Prostate gland (tissue), 2 donors: ENCODE data around the gene TNFAIP1. TPM values are rescaled to one million over a fixed set of nuclear protein-coding genes. Genes with fewer than 3 reads are reported as not detected.

Experiments used
- DNase-seq: peaks from one replicate; pipeline ENCODE4 v3.0.0-alpha.2; 2019; ENCODE audit warnings: low spot score
- H3K27ac ChIP-seq, 2 donors: fragments of 200-600 bp; sonication (generic); 2 replicates each; pipeline ENCODE4 v1.5.1; 2017 to 2019
- H3K27me3 ChIP-seq: fragments of 200-600 bp; sonication (generic); replicated peaks from 2 replicates; pipeline ENCODE4 v1.5.1; 2019; ENCODE audit not compliant: insufficient read depth
- H3K36me3 ChIP-seq, 2 donors: fragments of 200-600 bp; sonication (generic); 1 replicate in 1 of 2; 2 replicates in 1 of 2; pipeline versions ENCODE4 v1.5.1 to v1.8.1; 2017 to 2019
- H3K4me1 ChIP-seq: fragments of 200-600 bp; sonication (generic); replicated peaks from 2 replicates; pipeline ENCODE4 v1.5.1; 2019
- H3K4me3 ChIP-seq, 2 donors: fragments of 200-600 bp; sonication (generic); 2 replicates each; pipeline ENCODE4 v1.5.1; 2017 to 2019
- H3K9me3 ChIP-seq: fragments of 200-600 bp; sonication (generic); 2 replicates; pipeline ENCODE4 v1.5.1; 2017
- POLR2A ChIP-seq: fragments of 450-650 bp; IDR thresholded peaks from one replicate; pipeline ENCODE4 v1.6.1; 2016; ENCODE audit warnings: antibody characterized with exemption, mild to moderate bottlenecking
- POLR2AphosphoS5 ChIP-seq: sonication (generic); formaldehyde crosslinking; IDR thresholded peaks from one replicate; pipeline ENCODE4 v1.6.1; 2017; ENCODE audit warnings: antibody characterized with exemption
- WGBS: methylation state at CpG from one replicate; pipeline ENCODE4 v1.1.5; 2018; 5-methylcytosine and 5-hydroxymethylcytosine counted together
- intact Hi-C: fragments of 100-400 bp; cut with DNase I; formaldehyde crosslinking; loops from one replicate; pipeline ENCODE4 v1.14.2; 2022
- total RNA-seq, 2 donors: library from RNA; depleted of rRNA; stranded (reverse); fragments of >200 nt; gene quantifications; one replicate each; pipeline ENCODE4 v1.1.0, GENCODE V29; 2016
- TF ChIP-seq, protein P1 (sequence below), 4 experiments: fragments of 200-600 bp in 2 of 4; fragments of 450-650 bp in 2 of 4; sonication (generic) in 2 of 4; IDR thresholded peaks; 1 replicate in 3 of 4; 2 replicates in 1 of 4; pipeline ENCODE4 v1.5.1; 2016 to 2019; ENCODE audit warnings: antibody characterized with exemption in 4 of 4, mild to moderate bottlenecking in 2 of 4, moderate library complexity in 2 of 4

Gene TNFAIP1
- total RNA-seq, 2 donors from 2014 or later: 32.2 to 63.1 TPM

DNA sequence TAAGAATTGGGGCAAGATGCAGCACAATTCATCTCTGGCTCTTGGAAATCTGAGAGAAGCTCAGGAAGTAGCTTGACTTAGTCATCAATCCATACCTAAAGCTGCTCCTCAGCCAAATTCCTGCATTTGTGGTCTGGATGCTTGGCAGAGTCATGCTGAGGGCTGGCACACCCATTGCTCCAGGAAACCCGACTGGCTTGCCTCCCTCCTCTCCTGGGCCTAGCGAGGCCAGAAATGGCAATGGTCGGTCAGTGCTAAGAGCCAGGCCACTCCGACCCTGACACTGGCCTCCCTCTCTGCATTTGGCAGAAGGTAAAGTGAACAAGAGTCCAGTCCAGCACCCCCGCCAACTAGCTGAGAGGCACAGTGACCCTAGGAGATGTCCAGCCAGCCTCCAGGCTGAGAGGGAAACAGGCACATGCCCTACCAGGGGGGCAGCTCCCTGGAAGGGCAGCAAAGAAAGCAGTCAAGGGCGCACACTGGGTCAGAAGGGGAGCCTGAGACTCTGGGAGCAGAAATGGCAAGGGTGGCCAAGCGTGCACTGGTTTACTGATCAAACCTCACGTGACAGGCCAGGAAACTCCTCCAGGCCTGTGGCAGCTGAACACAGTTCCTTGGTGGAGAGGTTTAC lies 11.8 kb downstream of the TNFAIP1 start:
- Histone ChIP-seq H3K27ac (peak overlapping the region in 1 of 2 donors; percentile 18), H3K36me3 (peaks cover 6 to 11% of the 10 kb centered on the region in 2 donors), H3K27me3 (no peaks in the 10 kb centered on the region), H3K4me3 (no peak overlapping the region), H3K9me3 (no peaks in the 10 kb centered on the region), H3K4me1 (no peaks in the 10 kb centered on the region)
- WGBS: 81% methylated on average over 8 of the region's 8 CpGs
- intact Hi-C loops: no loop called here
- DNase-seq: no peak
- TF ChIP-seq POLR2AphosphoS5 (no peak), POLR2A (no peak)
- TF ChIP-seq, protein P1, sequence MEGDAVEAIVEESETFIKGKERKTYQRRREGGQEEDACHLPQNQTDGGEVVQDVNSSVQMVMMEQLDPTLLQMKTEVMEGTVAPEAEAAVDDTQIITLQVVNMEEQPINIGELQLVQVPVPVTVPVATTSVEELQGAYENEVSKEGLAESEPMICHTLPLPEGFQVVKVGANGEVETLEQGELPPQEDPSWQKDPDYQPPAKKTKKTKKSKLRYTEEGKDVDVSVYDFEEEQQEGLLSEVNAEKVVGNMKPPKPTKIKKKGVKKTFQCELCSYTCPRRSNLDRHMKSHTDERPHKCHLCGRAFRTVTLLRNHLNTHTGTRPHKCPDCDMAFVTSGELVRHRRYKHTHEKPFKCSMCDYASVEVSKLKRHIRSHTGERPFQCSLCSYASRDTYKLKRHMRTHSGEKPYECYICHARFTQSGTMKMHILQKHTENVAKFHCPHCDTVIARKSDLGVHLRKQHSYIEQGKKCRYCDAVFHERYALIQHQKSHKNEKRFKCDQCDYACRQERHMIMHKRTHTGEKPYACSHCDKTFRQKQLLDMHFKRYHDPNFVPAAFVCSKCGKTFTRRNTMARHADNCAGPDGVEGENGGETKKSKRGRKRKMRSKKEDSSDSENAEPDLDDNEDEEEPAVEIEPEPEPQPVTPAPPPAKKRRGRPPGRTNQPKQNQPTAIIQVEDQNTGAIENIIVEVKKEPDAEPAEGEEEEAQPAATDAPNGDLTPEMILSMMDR (IDR thresholded peaks at IDR 0.05): no peak

DNA sequence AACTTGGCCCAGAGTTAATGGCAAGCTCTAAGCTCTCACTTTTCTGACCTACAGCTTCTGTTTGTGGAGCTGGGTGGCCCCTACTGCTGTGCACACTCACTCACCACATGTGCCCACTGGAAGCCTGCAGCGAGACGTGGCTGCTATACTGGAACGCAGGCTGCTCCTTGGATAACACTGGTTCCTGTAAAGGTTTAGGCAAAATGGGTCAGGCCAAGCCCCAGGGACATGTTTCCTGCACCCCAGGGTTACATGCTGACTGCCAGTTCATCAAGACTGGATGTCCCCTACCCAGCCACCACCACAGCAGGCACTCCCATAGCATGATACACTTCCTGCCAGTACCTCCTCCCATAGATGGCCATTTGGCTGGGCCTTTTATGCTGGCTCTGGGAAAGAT lies 13.4 kb downstream of the TNFAIP1 start:
- Histone ChIP-seq H3K36me3 (peaks cover 6 to 22% of the 10 kb centered on the region in 2 donors), H3K4me3 (no peak overlapping the region), H3K9me3 (no peaks in the 10 kb centered on the region), H3K4me1 (no peaks in the 10 kb centered on the region), H3K27ac (no peak overlapping the region), H3K27me3 (no peaks in the 10 kb centered on the region)
- DNase-seq: no peak
- 61% methylated on average over 3 of the region's 3 CpGs for WGBS
- TF ChIP-seq POLR2AphosphoS5 (no peak), POLR2A (no peak)
- TF ChIP-seq, protein P1 (IDR thresholded peaks at IDR 0.05): no peak
- intact Hi-C loops: no loop called here

DNA sequence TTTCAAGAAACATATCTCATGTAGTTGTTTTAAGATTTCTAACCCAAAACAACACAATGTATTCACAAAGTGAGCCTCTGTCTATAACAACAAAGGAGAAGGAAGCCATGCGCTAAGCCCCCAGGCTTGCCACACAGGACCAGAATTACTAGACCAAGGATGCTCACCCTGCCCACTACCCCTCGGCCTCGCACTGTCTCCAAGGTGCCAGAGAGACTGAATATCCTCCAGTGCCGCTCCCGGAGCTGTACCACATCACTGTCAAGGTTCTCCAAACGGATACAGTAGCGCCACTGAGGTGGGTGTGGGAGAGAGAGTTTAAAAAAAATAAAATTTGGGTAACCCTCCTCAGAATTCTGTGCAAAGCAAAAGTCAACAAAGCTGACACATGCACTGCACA lies 14.7 kb downstream of the TNFAIP1 start:
- TF ChIP-seq POLR2AphosphoS5 (no peak), POLR2A (no peak)
- TF ChIP-seq, protein P1 (IDR thresholded peaks at IDR 0.05): no peak
- intact Hi-C loops: loop anchor here (10.0 kb wide), 1 partner anchor 455 kb away; the partner anchor contains the start of gene LYRM9
- Histone ChIP-seq H3K36me3 (peaks cover 6 to 26% of the 10 kb centered on the region in 2 donors), H3K4me3 (no peak overlapping the region), H3K27ac (no peak overlapping the region), H3K27me3 (no peaks in the 10 kb centered on the region), H3K4me1 (no peaks in the 10 kb centered on the region), H3K9me3 (no peaks in the 10 kb centered on the region)
- no peak for DNase-seq
- WGBS: 92% methylated on average over 7 of the region's 7 CpGs

DNA sequence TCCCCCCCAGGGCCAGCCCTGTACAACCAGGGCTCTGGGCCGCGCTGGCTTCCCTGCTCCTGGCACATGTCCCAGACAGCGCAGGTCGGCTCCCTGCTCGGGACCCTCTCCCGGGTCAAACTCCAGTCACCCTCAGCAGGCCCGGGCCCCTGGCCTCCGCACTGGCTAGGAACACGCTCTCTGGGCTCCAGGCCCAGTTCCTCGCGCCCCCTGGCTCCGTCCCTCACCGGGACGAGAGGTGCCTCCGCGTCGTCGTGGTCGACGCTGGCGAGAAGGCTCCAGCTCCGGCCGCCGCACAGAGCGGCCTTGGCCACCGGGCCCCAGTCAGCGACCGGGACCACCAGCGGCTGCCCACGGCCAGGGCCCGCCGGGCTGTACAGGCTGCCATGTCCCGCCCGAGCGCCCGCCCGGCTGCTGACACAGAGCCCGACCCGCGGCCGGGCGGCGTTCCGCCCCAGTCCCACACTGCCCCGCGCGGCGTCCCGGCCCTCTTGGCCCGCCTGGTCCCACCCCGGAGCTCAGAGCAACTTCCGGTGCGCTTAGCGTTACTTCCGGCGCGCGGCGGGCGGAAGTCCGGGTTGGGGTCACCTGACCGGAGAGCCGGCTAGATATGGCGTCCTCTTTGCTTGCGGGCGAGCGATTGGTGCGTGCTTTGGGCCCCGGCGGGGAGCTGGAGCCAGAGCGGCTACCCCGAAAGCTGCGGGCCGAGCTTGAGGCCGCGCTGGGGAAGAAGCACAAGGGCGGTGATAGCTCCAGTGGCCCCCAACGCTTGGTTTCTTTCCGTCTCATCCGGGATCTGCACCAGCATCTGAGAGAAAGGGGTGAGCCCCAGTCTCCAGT lies 21.7 kb downstream of the TNFAIP1 start, which contains the start of gene POLDIP2:
Gene POLDIP2, minus strand, starts transcription at position 467 of the 840 bp plus-strand sequence. Its CDS starts 79 bp downstream, at position 388.
- Histone ChIP-seq H3K36me3 (peaks cover 9 to 19% of the 10 kb centered on the region in 2 donors), H3K4me3 (peak within 1 kb of the TSS; percentile 90 to 100), H3K27ac (peak within 1 kb of the TSS; percentile 82), H3K4me1 (peaks cover 5% of the 10 kb centered on the region), H3K27me3 (no peaks in the 10 kb centered on the region), H3K9me3 (no peaks in the 10 kb centered on the region)
- TF ChIP-seq POLR2A: peak; percentile 76
- TF ChIP-seq, protein P1 (IDR thresholded peaks at IDR 0.05): peak in 3 of 4 experiments; percentile 11 to 48 (median 42)
- TF ChIP-seq POLR2AphosphoS5: peak; percentile 100
- under 1% methylated on average over 41 of the region's 80 CpGs for WGBS
- peak; percentile 93 for DNase-seq
- intact Hi-C loops: loop anchor here (1.0 to 10.0 kb wide), 2 partner anchors 21 to 462 kb away; partner anchors contain the start of gene LYRM9
